ENCODE measurements around the gene PTPRU.

Gene PTPRU

DNA sequence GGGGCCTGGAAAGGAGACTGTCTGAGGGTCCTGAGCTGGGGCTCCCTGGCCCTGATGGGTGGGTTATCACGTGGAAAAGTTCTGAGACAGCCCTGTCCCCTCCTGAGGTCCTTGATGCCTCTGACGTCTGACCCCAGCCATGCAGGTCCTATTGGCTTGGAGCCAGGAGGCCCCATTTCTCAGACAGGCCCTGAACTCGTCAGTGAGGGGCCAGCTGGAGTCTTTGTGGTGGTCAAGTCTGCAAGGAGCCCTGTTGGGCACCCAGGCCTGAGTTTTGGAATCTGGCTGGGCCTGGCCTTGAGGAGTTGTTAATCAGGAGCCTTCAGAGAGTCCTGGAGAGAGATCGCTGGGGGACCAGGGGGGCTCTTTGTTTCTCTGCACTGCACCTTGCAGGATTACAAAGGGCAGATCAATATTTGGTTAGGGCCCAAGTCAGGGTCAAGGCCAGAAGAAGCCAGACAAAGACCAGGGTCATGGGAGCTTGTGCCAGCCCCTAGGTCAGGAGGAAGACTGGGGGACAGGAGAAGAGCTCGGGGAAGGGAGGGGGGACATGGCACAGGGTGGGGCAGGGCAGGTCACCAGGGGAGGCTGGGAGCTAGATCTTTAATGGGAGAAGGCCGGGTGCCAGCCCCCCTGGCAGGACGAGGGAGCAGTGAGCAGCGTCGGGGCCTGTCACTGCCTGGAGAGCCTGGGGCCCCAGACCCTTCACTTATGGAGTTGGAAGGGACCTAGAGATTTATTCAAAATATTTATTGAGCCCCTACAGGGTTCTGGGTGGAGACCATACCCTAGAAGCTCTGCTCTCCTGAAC lies 83.2 kb downstream of the PTPRU start:
- no peaks in the 10 kb centered on the region for H4K20me1 ChIP-seq
- no peak for TF ChIP-seq Cebpa-rat (IDR thresholded peaks at IDR 0.05)
- no peak overlapping the region for H3K9ac ChIP-seq
- no peak overlapping the region for H3K27ac ChIP-seq
- H3K9me3 ChIP-seq = no peaks in the 10 kb centered on the region
- no peaks in the 10 kb centered on the region for H3K4me1 ChIP-seq
- no peaks in the 10 kb centered on the region for H3K36me3 ChIP-seq
- H3K4me2 ChIP-seq = no peak overlapping the region
- H3K4me3 ChIP-seq = no peak overlapping the region
- H3K27me3 ChIP-seq = no peaks in the 10 kb centered on the region

DNA sequence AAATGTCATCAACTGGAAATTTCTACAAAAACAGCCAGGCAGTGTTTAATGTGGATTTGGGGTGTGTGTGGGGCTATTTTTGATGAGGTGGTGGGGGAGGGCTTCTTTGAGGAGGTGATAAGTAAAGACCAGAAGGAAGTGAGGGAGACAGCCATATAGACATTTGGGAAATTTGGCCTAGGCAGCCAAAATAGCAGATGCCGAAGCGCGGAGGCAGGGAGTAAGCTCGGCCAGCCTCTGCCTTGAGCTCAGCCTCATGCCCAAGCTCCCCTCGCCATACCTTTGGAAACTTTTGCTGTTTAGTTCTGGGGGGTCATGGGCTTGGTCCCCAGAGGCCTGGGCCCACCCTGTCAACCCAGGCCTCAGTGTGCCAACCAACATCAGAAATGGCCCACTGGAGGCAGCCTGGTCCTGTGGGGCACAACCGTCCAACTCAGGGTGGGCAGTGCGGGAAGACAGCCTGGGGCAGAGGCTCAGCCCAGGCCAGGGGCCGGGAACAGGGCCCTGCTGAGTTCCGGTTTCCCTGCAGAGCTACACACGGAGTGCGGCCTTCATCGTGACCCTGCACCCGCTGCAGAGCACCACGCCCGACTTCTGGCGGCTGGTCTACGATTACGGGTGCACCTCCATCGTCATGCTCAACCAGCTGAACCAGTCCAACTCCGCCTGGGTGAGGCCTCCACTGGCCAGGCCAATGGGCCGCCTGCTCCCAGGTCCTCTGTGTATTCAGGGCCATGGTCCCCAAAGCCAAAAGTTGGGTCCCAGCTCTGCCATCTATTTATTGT lies 84.0 kb downstream of the PTPRU start:
- Histone ChIP-seq H3K9me3 (no peaks in the 10 kb centered on the region), H3K4me3 (no peak overlapping the region), H3K4me1 (peaks cover 2% of the 10 kb centered on the region; the same call in 1 of the 2 replicates), H3K27ac (no peak overlapping the region), H3K4me2 (no peak overlapping the region), H3K27me3 (no peaks in the 10 kb centered on the region), H3K36me3 (no peaks in the 10 kb centered on the region), H3K9ac (no peak overlapping the region), H4K20me1 (no peaks in the 10 kb centered on the region)
- no peak for TF ChIP-seq Cebpa-rat (IDR thresholded peaks at IDR 0.05)

DNA sequence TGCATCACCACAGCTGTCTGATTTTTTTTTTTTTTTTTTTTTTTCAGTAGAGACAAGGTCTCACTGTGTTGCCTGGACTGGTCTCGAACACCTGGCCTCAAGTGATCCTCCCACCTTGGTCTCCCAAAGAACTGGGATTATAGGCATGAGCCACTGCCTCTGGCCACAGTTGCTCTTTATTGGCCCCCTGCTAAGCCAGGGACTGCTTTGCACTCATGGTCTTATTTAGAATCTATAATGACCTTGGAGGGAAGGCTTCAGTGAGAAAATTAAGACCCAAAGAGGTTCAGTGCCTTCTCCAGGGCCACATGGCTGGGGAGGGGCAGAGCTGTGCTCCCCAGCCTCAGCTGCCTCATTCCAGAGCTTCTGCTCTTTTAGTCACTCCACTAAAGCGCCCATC lies 84.9 kb downstream of the PTPRU start:
- no peak overlapping the region for H3K4me2 ChIP-seq
- no peak for TF ChIP-seq Cebpa-rat (IDR thresholded peaks at IDR 0.05)
- no peaks in the 10 kb centered on the region for H3K27me3 ChIP-seq
- no peak overlapping the region for H3K9ac ChIP-seq
- no peak overlapping the region for H3K4me3 ChIP-seq
- H4K20me1 ChIP-seq = no peaks in the 10 kb centered on the region
- H3K9me3 ChIP-seq = no peaks in the 10 kb centered on the region
- H3K36me3 ChIP-seq = no peaks in the 10 kb centered on the region
- H3K27ac ChIP-seq = no peak overlapping the region
- peaks cover 6% of the 10 kb centered on the region; the same call in 1 of the 2 replicates for H3K4me1 ChIP-seq

DNA sequence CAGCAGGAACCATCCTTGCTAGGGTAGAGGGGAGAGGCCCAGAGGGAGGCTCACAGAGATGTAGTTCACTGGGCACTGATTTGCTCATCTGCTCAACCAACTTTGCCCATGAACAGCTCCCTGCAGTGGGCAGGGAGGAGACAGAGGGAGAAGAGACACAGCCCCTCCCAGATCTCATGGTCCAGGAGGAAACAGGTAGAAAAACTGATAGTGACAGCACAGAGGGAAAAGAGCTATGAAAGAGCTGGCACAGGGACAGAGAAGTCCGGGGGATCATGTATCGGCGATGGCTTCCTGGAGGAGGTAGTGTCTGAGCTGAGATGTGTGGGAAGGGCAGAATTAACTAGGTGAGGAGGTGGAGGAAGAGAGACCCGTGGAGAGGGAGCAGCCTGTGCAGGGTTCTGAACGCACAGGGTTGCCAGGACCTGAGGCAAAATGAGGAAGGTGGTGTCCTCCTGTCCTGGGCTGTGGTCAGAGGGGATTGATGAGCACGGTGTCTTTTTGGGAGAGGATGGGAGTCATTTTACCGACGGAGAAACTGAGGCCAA lies 85.9 kb downstream of the PTPRU start:
- no peaks in the 10 kb centered on the region for H3K36me3 ChIP-seq
- no peak overlapping the region for H3K4me2 ChIP-seq
- H4K20me1 ChIP-seq = no peaks in the 10 kb centered on the region
- no peak overlapping the region for H3K9ac ChIP-seq
- H3K4me1 ChIP-seq = peaks cover 6% of the 10 kb centered on the region; the same call in 1 of the 2 replicates
- H3K4me3 ChIP-seq = no peak overlapping the region
- H3K27me3 ChIP-seq = no peaks in the 10 kb centered on the region
- no peak overlapping the region for H3K27ac ChIP-seq
- H3K9me3 ChIP-seq = no peaks in the 10 kb centered on the region
- TF ChIP-seq Cebpa-rat (IDR thresholded peaks at IDR 0.05) = no peak

- no peaks in the 10 kb centered on the region for H4K20me1 ChIP-seq
Observed at GRCh38 chr1:29322861-29323585, 86.7 kb downstream of the PTPRU start.

DNA sequence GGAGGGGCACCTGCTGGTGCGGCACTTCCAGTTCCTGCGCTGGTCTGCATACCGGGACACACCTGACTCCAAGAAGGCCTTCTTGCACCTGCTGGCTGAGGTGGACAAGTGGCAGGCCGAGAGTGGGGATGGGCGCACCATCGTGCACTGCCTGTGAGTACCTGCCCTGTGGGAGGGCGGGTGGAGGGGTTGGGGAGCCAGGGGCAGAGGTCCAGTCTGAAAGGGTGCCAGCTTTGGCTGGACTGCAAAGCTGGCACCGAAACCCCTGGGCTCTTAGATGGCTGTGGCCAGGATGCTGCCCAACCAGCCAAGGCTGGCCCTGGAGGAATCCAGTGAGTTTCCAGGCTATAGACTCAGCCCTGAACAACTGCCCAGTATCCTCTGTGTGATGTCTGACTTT lies 87.3 kb downstream of the PTPRU start:
- Histone ChIP-seq H3K4me3 (no peak overlapping the region), H3K27me3 (no peaks in the 10 kb centered on the region), H4K20me1 (no peaks in the 10 kb centered on the region), H3K27ac (no peak overlapping the region), H3K4me1 (peaks cover 6% of the 10 kb centered on the region; the same call in 1 of the 2 replicates), H3K9ac (no peak overlapping the region), H3K4me2 (no peak overlapping the region), H3K9me3 (no peaks in the 10 kb centered on the region), H3K36me3 (no peaks in the 10 kb centered on the region)
- no peak for TF ChIP-seq Cebpa-rat (IDR thresholded peaks at IDR 0.05)

More at GRCh38 chr1:29322861-29323585, 86.7 kb downstream of the PTPRU start:
- H3K4me3 ChIP-seq = no peak overlapping the region
- no peaks in the 10 kb centered on the region for H3K36me3 ChIP-seq
- peaks cover 6% of the 10 kb centered on the region; the same call in 1 of the 2 replicates for H3K4me1 ChIP-seq
- TF ChIP-seq Cebpa-rat (IDR thresholded peaks at IDR 0.05) = no peak
- no peaks in the 10 kb centered on the region for H3K27me3 ChIP-seq
- H3K9ac ChIP-seq = no peak overlapping the region
- H3K4me2 ChIP-seq = no peak overlapping the region
- H3K9me3 ChIP-seq = no peaks in the 10 kb centered on the region
- H3K27ac ChIP-seq = no peak overlapping the region

- no peak overlapping the region for H3K9ac ChIP-seq
- H3K36me3 ChIP-seq = no peaks in the 10 kb centered on the region
- H3K4me1 ChIP-seq = peaks cover 6% of the 10 kb centered on the region; the same call in 1 of the 2 replicates
- H4K20me1 ChIP-seq = no peaks in the 10 kb centered on the region
- no peaks in the 10 kb centered on the region for H3K27me3 ChIP-seq
- H3K4me3 ChIP-seq = no peak overlapping the region
- no peak overlapping the region for H3K4me2 ChIP-seq
- no peak for TF ChIP-seq Cebpa-rat (IDR thresholded peaks at IDR 0.05)
- H3K27ac ChIP-seq = no peak overlapping the region
- H3K9me3 ChIP-seq = no peaks in the 10 kb centered on the region
Observed at GRCh38 chr1:29324202-29324601, 87.9 kb downstream of the PTPRU start.

DNA sequence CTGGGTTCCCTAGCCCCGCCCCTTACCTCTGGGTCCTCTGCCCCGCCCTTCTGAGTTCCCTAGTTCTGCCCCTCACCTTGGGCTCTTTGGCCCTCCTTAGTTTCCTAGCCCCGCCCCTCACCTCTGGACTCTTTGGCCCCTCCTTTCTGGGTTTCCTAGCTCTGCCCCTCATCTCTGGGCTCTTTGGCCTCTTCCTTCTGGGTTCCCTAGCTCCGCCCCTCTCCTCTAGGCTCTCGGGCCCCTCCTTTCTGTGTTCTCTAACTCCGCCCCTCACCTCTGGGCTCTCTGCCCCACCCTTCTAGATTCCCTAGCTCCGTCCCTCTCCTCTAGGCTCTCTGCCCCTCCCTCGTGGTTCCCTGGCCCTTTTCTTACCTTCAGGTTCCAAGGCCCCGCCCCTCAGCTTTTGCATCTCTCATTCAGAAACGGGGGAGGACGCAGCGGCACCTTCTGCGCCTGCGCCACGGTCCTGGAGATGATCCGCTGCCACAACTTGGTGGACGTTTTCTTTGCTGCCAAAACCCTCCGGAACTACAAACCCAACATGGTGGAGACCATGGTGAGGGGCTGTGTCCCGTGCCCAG lies 88.5 kb downstream of the PTPRU start:
- H3K9me3 ChIP-seq = no peaks in the 10 kb centered on the region
- no peak for TF ChIP-seq Cebpa-rat (IDR thresholded peaks at IDR 0.05)
- H3K9ac ChIP-seq = no peak overlapping the region
- no peaks in the 10 kb centered on the region for H4K20me1 ChIP-seq
- no peak overlapping the region for H3K4me3 ChIP-seq
- H3K27ac ChIP-seq = no peak overlapping the region
- H3K27me3 ChIP-seq = no peaks in the 10 kb centered on the region
- peaks cover 6% of the 10 kb centered on the region; the same call in 1 of the 2 replicates for H3K4me1 ChIP-seq
- no peaks in the 10 kb centered on the region for H3K36me3 ChIP-seq
- no peak overlapping the region for H3K4me2 ChIP-seq

GRCh38 chr1:29325675-29326074 lies 89.4 kb downstream of the PTPRU start:
- Histone ChIP-seq H3K9ac (no peak overlapping the region), H3K4me3 (no peak overlapping the region), H3K4me2 (no peak overlapping the region), H3K4me1 (peaks cover 6% of the 10 kb centered on the region; the same call in 1 of the 2 replicates), H3K36me3 (no peaks in the 10 kb centered on the region), H3K9me3 (no peaks in the 10 kb centered on the region), H3K27ac (no peak overlapping the region), H4K20me1 (no peaks in the 10 kb centered on the region), H3K27me3 (no peaks in the 10 kb centered on the region)
- TF ChIP-seq Cebpa-rat (IDR thresholded peaks at IDR 0.05) = no peak

Measured in BLaER1 (cell line).